Fibroblast of mammary gland (primary cell): Measurements from ENCODE around the gene VANGL1.

Source experiments
- DNase-seq: peaks from one replicate; pipeline ENCODE4 v3.0.0-alpha.2; 2010; ENCODE audit warnings: low read depth
- H3K4me3 ChIP-seq: 2 replicates; pipeline ENCODE4 v1.5.1; 2011; ENCODE audit warnings: low read depth, mild to moderate bottlenecking, low read length, moderate library complexity; ENCODE audit not compliant: control insufficient read depth
- TF ChIP-seq, protein P1 (sequence below): conservative IDR thresholded peaks from 2 replicates; pipeline ENCODE4 v1.5.1; 2011; ENCODE audit warnings: low read depth, low read length, inconsistent platforms; ENCODE audit not compliant: control insufficient read depth, insufficient read depth

The VANGL1 gene

DNA sequence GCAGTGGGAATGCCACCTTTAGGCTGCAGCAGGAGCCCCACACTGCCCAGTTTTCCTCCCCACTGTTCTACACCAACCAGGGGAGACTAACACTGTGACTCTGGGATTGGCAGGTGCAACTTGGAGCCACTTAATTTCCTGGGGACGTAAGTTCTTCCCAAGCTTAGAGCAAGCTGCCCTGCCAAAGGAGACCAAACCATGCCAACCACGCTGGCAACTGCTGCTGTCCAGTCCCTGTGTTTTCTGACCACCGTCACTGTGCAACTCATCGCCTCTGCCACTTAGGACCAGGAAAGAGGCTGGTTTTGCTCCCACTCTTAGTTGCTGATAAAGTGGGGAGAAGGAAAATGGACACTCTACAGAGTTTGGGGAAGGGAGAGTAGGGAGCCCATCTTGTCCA, 50.5 kb downstream of the VANGL1 start:
- H3K4me3 ChIP-seq, result no peak overlapping the region
- no peak for DNase-seq
- TF ChIP-seq, protein P1, sequence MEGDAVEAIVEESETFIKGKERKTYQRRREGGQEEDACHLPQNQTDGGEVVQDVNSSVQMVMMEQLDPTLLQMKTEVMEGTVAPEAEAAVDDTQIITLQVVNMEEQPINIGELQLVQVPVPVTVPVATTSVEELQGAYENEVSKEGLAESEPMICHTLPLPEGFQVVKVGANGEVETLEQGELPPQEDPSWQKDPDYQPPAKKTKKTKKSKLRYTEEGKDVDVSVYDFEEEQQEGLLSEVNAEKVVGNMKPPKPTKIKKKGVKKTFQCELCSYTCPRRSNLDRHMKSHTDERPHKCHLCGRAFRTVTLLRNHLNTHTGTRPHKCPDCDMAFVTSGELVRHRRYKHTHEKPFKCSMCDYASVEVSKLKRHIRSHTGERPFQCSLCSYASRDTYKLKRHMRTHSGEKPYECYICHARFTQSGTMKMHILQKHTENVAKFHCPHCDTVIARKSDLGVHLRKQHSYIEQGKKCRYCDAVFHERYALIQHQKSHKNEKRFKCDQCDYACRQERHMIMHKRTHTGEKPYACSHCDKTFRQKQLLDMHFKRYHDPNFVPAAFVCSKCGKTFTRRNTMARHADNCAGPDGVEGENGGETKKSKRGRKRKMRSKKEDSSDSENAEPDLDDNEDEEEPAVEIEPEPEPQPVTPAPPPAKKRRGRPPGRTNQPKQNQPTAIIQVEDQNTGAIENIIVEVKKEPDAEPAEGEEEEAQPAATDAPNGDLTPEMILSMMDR, result no peak

DNA sequence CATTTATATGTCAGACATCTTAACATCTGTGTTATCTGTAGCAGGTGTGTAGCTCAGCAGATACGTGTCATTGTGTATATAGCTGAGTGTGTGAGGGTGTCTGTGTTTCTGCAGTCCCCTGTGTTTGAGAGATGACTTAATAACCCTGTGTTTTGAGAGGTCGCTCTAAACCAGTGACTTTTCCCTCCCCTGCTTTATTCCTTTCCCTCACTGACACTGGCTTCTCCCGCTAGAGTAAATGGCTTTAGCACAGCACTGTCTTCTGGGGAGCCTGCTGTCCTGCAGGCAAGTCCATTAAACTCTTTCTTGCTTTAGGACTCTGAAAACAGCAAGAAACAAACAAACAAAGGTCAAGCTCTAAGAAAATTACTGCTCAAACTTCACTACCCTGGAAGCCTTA, 53.0 kb downstream of the VANGL1 start:
- TF ChIP-seq, protein P1, result no peak

DNA sequence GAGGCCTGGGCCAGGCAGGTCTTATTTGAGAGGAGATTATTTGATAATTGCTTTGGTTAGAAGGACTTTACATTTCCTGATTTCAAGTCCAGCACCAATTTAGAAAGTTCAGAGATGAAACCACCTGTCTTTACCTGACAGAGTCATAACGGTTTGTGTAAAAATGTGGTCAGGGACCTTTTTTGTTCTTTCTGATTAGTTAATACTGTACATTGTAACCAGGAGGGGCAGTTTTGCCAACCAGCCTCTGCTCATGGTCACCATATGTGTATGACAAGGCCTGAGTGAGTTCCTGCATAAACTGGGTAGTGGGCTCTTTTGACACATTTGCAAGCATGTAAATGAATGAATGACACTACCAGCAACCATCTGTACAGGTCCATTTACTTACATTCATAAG, 55.8 kb downstream of the VANGL1 start:
- TF ChIP-seq, protein P1, result no peak
- DNase-seq, result no peak
- H3K4me3 ChIP-seq, result no peak overlapping the region

More for the DNA sequence above, 53.0 kb downstream of the VANGL1 start:
- H3K4me3 ChIP-seq, result no peak overlapping the region
- DNase-seq, result no peak

DNA sequence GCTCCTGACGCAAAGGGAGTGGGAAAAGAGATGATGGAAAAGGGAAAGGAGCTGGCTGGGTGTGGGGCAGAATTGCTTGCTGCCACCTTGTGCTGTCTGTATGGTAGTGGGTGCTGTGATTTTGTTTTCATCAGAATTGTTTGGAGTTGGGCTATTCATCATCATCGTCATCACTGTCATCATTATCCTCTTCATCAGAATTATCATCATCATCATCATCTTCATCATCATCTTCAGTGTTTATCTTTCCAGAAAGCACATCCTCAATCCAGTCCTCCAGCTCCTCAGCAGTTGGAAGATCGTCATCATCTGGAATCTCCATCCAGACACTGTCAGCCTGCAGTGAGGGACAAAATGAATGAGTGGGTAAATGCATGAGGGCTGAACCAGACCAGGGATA, 59.3 kb downstream of the VANGL1 start:
- no peak for DNase-seq
- H3K4me3 ChIP-seq, result no peak overlapping the region
- TF ChIP-seq, protein P1, result no peak

DNA sequence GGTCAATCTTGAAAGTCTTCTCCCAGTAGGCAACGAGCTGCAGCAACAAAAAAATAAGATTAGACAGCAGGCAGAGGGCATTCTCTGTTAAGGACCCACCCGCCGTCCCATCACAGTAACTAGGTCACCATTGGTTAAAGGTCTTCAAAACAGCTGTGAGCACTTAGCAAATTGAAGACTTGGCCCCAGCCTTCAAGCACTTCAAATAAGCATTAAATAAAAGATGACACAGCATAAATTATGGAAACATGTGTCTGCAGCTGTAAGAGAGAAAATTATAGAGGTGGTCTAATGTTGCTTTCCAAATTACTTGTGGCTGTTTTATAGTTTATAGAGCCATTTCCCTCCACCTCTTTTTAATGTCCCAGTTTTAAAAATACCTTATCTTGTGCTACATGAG, 61.2 kb downstream of the VANGL1 start:
- no peak for DNase-seq
- TF ChIP-seq, protein P1, result no peak
- no peak overlapping the region for H3K4me3 ChIP-seq

DNA sequence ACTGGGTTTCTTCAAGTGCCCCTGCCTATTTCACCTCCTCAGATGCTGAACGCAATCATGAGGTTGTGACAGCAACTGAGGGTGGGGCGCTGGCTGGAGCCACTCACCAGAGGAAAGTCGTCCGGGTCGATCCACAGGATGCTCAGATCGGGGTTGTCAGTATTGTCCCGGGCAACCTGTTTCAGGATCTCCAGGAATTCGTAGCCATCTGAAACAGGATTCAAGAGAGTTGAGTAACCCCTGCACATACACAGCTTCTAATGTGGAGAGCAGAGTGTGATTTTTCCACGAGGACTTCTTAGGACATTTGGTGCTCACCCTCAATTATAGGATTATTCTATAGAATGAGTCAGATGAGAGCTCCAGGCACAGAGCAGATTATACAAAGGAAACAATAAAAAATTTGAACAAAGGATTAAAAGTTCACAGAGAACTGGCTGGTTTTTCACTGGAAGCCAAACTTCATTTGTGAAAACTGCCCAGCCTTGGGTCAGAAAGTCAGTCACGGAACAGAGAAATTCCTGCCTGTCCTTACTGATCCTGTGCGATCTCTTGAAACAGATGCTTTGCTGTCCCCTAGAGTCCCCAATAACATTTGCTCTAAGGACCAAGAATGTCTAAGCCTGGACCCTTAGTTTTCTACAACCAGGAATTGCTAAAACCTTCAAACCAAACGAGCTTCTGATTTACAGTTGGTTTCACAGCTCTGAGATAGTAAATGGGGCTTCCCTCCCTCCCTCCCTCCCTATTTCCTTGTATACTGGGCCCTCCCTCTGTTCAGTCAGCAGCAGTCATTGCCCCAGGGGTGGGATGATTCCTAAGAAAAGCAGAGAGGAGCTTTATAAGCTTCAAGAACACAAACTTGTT, 63.5 kb downstream of the VANGL1 start:
- TF ChIP-seq, protein P1, result no peak
- no peak for DNase-seq
- no peak overlapping the region for H3K4me3 ChIP-seq

DNA sequence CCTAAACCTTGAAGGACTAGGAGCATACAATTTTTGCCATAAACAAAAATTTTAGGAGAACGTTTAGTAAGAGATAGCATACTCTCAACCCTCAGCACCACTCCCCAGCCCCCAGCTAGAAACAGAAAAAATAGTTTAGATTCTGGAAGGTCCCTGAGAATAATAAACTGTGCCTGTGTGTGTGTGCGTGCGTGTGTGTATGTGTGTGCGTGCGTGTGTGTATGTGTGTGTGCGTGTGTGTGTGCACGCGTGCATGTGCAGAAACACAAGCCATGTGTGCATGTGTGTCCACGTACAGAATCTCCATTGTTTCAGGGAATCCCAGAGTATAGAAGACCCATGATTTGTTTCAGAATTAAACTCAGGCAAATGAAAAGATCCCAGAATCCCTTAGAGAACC, 64.2 kb downstream of the VANGL1 start:
- DNase-seq, result no peak
- TF ChIP-seq, protein P1, result no peak
- H3K4me3 ChIP-seq, result no peak overlapping the region
